Muscle layer of colon (tissue), 2 donors: ENCODE results near the gene TAF1A.
"Not testable (repeated sequence)": the region's sequence is repeated elsewhere in the genome, so short reads cannot be mapped to it uniquely, and the experiment has no call there.

Experiments used
- H3K27ac ChIP-seq: one replicate; pipeline ENCODE4 v1.7.0; 2013; ENCODE audit warnings: low read depth, mild to moderate bottlenecking, low read length, moderate library complexity
- H3K27me3 ChIP-seq, 2 donors: one replicate each; pipeline ENCODE4 v1.7.0; 2013; ENCODE audit warnings: low read length in 2 of 2, mild to moderate bottlenecking in 2 of 2; ENCODE audit not compliant: insufficient read depth in 2 of 2, control insufficient read depth in 1 of 2
- H3K36me3 ChIP-seq: one replicate; pipeline ENCODE4 v1.7.0; 2013; ENCODE audit warnings: mild to moderate bottlenecking, low read length; ENCODE audit not compliant: insufficient read depth
- H3K4me1 ChIP-seq: one replicate; pipeline ENCODE4 v1.7.0; 2013; ENCODE audit warnings: mild to moderate bottlenecking, low read length; ENCODE audit not compliant: insufficient read depth
- H3K4me3 ChIP-seq, 2 donors: one replicate each; pipeline ENCODE4 v1.7.0; 2013; ENCODE audit warnings: low read length in 2 of 2, low read depth in 1 of 2, mild to moderate bottlenecking in 1 of 2, moderate library complexity in 1 of 2
- H3K9ac ChIP-seq: one replicate; pipeline ENCODE4 v1.7.0; 2013; ENCODE audit warnings: low read length
- H3K9me3 ChIP-seq: one replicate; pipeline ENCODE4 v1.7.0; 2013; ENCODE audit warnings: mild to moderate bottlenecking, low read length
- donor health status: abdominal sarcoma.
- donor health status: Adenocarcinoma of cecum.

Gene TAF1A

DNA sequence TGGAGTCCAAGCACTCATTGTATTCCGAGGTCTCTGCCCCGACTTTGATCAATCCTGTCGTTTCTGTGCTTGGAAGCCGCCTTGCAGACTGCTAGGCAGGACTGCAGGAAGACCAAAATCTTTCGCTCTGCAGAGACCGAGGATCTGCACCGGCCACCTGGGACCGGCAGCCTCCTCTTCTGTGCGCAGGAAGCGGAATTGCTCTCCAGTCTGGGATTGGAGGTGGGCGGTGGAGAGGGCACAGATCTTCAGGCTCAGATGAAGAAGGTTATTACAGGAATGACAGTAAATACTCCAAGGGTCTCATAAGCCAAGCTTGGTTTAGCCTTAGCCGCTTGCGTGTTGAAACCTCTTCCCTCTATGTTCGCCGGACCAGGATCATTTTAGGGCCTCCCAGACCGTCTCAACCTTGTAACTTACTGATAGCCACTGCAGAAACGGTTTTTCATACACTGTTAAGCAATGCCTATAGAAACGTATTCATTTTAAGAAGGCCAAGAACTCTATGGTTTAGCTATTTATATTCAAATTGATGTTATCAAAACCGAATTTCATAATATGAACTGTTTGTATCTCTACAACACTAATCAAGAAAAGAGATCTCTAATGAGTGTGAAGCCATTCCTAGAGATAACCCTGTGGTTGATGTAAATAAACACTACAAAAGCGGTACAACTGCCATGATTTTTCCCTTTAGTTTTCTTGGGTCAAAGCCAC lies 29.3 kb upstream of the TAF1A start:
- Histone ChIP-seq H3K9ac (peak overlapping the region; percentile 54), H3K36me3 (peaks cover 24% of the 10 kb centered on the region), H3K27ac (peak overlapping the region; percentile 82), H3K9me3 (no peaks in the 10 kb centered on the region), H3K4me3 (peak overlapping the region; percentile 73 to 84), H3K27me3 (no peaks in the 10 kb centered on the region), H3K4me1 (peaks cover 19% of the 10 kb centered on the region)

DNA sequence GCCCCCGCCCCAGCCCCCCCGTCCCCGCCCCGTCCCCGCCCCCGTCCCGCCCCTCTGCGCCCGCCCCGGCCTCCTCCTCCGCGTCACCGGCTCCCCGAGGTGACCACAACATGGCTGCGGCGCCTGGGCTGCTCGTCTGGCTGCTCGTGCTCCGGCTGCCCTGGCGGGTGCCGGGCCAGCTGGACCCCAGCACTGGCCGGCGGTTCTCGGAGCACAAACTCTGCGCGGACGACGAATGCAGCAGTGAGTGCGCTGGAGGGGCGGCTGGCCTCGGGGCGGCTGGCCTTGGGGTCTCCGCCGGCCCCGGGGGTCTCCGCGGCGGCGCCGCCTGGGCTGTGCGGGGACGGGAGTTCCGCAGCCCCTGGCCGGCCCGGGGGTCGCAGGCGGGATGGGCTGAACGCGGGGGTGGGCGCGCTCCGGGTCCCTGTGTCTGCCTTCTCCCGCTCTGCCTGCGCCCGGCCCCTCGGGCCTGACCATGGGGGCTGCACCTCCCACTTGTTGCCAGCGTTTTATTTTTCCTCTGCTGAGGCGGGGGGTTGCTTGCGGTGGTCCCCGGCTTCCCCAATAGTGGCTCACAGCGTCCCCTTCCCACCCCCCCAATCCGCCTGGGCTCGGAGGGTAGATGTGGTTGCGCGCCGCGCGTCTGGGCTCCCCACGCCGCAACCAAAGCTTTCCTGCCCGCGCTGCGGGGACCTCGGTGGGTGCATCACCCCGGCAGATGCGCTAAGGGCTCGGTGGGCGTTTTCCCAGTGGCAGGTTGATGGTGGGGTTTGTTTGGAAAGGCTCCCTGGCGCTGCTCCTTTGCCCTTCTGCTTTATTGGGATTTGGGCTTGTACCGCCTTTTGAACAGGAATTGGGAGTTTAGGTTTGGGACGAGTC lies 28.5 kb upstream of the TAF1A start, which contains the start of gene MIA3:
MIA3 (plus strand) TSS at position 97 of the 879 bp plus-strand sequence; CDS start at position 111, 14 bp downstream.
- H3K36me3 ChIP-seq, result peaks cover 17% of the 10 kb centered on the region
- peaks cover 19% of the 10 kb centered on the region for H3K4me1 ChIP-seq
- H3K27me3 ChIP-seq, result no peaks in the 10 kb centered on the region
- H3K4me3 ChIP-seq, result peak within 1 kb of the TSS; percentile 73 to 84
- peak within 1 kb of the TSS; percentile 62 for H3K9ac ChIP-seq
- no peaks in the 10 kb centered on the region for H3K9me3 ChIP-seq
- peak within 1 kb of the TSS; percentile 82 for H3K27ac ChIP-seq

DNA sequence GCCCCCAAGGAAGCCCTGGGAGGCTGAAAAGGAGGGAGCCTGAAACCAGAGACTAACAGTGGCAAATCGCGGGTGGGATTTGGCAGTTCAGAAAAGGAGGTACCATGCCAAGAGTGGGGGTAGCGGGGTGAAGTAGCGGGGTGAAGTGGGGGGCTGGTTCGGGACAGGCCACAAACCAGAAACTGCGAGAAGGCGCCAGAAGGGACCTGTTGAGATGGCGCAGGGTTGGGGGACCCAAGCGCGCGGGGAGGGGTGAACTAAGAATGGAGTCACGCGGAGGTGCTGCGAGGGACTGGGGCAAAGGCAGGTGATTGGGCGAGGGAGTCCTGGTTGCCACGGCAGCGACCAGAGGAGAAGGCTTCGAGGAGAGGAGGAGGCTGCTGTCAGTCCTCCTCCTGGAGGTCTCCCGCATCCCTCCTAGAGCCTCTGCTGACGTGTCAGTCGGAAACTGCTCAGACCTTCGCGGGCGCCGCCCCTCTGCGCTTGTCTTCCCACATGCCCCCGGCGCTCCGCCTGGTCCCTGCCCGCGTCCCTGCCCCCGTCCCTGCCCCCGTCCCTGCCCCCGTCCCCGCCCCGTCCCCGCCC lies 27.7 kb upstream of the TAF1A start:
- Histone ChIP-seq H3K9ac (peak overlapping the region; percentile 62), H3K4me3 (peak overlapping the region; percentile 38 to 72), H3K9me3 (no peaks in the 10 kb centered on the region), H3K27ac (no peak overlapping the region), H3K4me1 (peaks cover 19% of the 10 kb centered on the region), H3K36me3 (peaks cover 10% of the 10 kb centered on the region), H3K27me3 (no peaks in the 10 kb centered on the region)

DNA sequence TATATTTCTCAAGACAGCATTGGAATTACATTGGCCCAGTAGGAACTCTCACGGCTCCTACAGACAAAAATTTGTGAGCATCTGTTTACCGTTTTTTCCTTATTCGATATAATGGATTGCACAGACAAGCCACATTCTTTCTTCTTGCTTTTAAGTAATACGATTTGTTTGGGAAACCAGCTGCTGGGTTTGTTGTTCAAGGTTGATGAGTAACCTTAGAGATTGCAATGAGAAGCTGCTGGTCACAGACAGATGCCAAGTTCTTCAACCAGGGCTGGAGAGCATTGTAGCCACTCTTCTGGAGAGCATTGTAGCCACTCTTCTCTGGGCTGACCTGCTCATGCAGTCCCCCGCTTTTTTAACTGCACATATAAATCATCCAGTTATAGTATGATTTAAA lies 26.8 kb upstream of the TAF1A start:
- Histone ChIP-seq H3K9me3 (no peaks in the 10 kb centered on the region), H3K27ac (no peak overlapping the region), H3K27me3 (no peaks in the 10 kb centered on the region), H3K4me3 (no peak overlapping the region), H3K4me1 (peaks cover 19% of the 10 kb centered on the region), H3K9ac (no peak overlapping the region), H3K36me3 (peaks cover 3% of the 10 kb centered on the region)

DNA sequence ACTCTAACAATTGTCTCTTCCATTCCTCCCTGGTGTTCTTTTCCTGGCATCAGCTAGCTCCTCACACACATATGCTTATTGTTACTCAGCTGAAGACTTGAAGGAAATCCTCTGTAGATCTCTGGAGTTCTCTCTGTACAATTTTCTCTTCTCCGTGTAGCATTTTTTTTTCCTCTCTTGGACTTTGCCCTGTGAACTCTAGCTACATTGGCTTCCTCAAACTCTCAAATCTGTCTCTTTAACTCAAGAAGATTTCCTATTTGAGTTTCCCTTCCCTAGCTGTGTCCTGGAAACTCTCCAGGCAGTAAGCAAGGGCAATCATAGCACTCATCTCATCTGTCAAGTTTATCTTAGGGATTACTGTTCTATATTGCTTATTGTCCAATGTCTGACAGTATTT lies 23.9 kb upstream of the TAF1A start:
- Histone ChIP-seq H3K4me1 (peaks cover 8% of the 10 kb centered on the region), H3K4me3 (no peak overlapping the region), H3K9me3 (no peaks in the 10 kb centered on the region), H3K9ac (no peak overlapping the region), H3K36me3 (no peaks in the 10 kb centered on the region), H3K27me3 (no peaks in the 10 kb centered on the region), H3K27ac (no peak overlapping the region)

DNA sequence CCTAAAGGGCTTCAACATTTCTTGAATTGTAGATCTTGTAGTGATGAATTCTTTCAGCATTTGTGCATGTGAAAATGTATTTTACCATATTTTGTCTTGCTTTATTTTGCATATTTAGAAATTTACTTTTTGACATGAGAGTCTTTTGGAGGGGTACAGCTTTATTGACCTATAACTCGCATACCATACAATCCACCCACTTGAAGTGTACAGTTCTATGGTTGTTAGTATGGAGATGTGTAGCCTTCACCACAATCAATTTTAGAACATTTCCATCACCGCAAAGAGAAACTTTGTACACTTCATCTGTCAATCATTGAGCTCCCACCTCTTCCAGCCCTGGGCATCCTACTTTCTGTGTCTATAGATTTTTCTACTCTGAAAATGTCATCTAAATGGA lies 21.0 kb upstream of the TAF1A start:
- no peak overlapping the region for H3K27ac ChIP-seq
- no peaks in the 10 kb centered on the region for H3K36me3 ChIP-seq
- H3K4me3 ChIP-seq, result no peak overlapping the region
- H3K9me3 ChIP-seq, result no peaks in the 10 kb centered on the region
- H3K4me1 ChIP-seq, result no peaks in the 10 kb centered on the region
- H3K27me3 ChIP-seq, result no peaks in the 10 kb centered on the region
- H3K9ac ChIP-seq, result no peak overlapping the region

DNA sequence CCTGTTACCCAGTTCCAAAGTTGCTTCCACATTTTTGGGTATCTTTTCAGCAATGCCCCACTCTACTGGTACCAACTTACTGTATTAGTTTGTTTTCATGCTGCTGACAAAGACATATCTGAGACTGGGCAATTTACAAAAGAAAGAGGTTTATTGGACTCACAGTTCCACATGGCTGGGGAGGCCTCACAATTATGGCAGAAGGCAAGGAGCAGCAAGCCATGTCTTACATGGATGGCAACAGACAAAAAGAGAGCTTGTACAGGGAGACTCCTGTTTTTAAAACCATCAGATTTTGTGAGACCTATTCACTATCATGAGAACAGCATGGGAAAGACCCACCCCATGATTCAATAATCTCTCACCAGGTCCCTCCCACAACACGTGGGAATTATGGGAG lies 19.4 kb upstream of the TAF1A start:
- H3K9ac ChIP-seq, H3K4me1 ChIP-seq, H3K9me3 ChIP-seq, H3K36me3 ChIP-seq, H3K27me3 ChIP-seq, H3K4me3 ChIP-seq, H3K27ac ChIP-seq: not testable (repeated sequence)

DNA sequence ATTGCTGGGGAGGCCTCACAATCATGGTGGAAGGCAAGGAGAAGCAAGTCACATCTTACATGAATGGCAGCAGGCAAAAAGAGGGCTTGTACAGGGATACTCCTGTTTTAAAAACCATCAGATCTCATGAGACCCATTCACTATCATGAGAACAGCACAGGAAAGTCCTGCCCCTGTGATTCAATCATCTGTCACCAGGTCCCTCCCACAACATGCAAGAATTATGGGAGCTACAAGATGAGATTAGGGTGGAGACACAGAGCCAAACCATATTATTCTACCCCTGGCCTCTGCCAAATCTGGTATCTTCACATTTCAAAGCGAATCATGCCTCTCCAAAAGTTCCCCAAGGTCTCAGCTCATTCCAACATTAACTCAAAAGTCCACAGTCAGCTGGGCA lies 17.0 kb upstream of the TAF1A start:
- H3K4me1 ChIP-seq, result no peaks in the 10 kb centered on the region
- H3K4me3 ChIP-seq, result no peak overlapping the region
- H3K36me3 ChIP-seq, result no peaks in the 10 kb centered on the region
- H3K9ac ChIP-seq, result no peak overlapping the region
- H3K27ac ChIP-seq, result no peak overlapping the region
- H3K9me3 ChIP-seq, result no peaks in the 10 kb centered on the region
- H3K27me3 ChIP-seq, result no peaks in the 10 kb centered on the region

DNA sequence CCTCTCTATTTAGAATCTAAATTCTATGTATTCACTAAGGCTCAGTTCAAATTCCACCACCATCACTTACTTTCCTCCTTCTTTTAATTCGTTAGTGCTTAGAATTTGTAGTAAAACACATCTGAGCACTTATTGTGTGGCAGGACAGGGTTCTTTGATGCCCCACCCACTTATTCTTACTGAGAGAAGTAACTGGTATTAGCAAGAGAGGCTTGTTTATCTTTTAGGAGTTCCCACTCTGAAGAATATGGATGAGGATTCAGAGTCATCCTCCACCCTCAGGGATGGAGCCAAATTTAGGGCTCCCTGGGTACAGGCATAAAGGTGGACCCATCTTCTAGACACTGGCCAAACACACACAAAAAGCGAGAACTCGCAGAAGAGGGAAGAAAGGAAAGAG lies 11.5 kb upstream of the TAF1A start:
- Histone ChIP-seq H3K4me1 (no peaks in the 10 kb centered on the region), H3K27ac (no peak overlapping the region), H3K4me3 (no peak overlapping the region), H3K9me3 (no peaks in the 10 kb centered on the region), H3K36me3 (no peaks in the 10 kb centered on the region), H3K9ac (no peak overlapping the region), H3K27me3 (no peaks in the 10 kb centered on the region)

DNA sequence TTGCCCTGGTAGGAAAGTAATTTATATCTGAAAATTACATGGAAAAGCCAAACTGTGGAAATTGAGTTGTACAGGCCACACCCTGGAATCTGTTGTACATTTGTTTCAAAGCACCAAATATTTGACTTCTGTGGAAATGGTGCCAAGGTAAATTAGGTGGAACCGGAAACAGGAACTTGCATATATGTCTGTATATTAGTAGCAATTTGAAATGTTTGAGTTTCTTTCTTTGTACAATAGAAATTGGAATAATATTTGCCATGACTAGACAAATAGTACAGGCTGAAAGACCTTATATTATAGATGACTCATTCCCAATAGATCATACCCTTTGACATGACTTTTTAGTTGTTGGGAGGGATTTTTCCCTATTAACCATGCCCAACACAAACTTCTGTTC lies 10.5 kb upstream of the TAF1A start:
- no peak overlapping the region for H3K9ac ChIP-seq
- H3K4me3 ChIP-seq, result no peak overlapping the region
- H3K4me1 ChIP-seq, result no peaks in the 10 kb centered on the region
- no peak overlapping the region for H3K27ac ChIP-seq
- no peaks in the 10 kb centered on the region for H3K36me3 ChIP-seq
- H3K27me3 ChIP-seq, result no peaks in the 10 kb centered on the region
- H3K9me3 ChIP-seq, result no peaks in the 10 kb centered on the region

DNA sequence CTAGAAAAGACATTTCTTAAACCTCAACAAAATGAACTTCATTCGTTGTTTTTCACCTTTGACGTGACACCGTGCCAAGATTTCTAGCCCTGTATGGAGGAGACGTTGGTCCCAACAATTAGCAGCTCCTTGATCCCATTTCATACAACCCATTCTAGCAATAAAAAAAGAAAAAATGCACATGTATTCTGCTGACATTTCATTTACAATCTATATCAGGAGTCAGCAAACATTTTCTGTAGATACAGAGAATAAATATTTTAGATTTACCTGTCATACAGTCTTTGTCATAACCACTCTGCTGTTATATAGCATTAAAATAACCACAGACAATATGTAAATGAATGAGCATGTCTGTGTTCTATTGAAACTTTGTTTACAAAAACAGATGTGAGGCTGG lies 7.0 kb upstream of the TAF1A start:
- H3K9me3 ChIP-seq, result no peaks in the 10 kb centered on the region
- no peak overlapping the region for H3K27ac ChIP-seq
- no peak overlapping the region for H3K4me3 ChIP-seq
- no peaks in the 10 kb centered on the region for H3K4me1 ChIP-seq
- H3K9ac ChIP-seq, result no peak overlapping the region
- H3K36me3 ChIP-seq, result no peaks in the 10 kb centered on the region
- no peaks in the 10 kb centered on the region for H3K27me3 ChIP-seq
